Hepatocyte (in vitro differentiated cells): ENCODE results near the gene STAP2.

Experiments
- EZH2 ChIP-seq: fragments of 200-600 bp; sonication (generic); IDR thresholded peaks from 2 replicates; pipeline ENCODE4 v1.6.1; 2016; ENCODE audit warnings: antibody characterized with exemption, mild to moderate bottlenecking, borderline replicate concordance
- EZH2phosphoT487 ChIP-seq: fragments of 200-600 bp; sonication (generic); IDR thresholded peaks from one replicate; pipeline ENCODE4 v1.6.1; 2018; ENCODE audit warnings: antibody characterized with exemption, mild to moderate bottlenecking, low read depth, moderate library complexity; ENCODE audit not compliant: unreplicated experiment, severe bottlenecking
- TF ChIP-seq, protein P1 (sequence below): fragments of 200-600 bp; sonication (generic); IDR thresholded peaks from 2 replicates; pipeline ENCODE4 v1.5.1; 2016; ENCODE audit warnings: antibody characterized with exemption, mild to moderate bottlenecking; ENCODE audit not compliant: poor library complexity

DNA sequence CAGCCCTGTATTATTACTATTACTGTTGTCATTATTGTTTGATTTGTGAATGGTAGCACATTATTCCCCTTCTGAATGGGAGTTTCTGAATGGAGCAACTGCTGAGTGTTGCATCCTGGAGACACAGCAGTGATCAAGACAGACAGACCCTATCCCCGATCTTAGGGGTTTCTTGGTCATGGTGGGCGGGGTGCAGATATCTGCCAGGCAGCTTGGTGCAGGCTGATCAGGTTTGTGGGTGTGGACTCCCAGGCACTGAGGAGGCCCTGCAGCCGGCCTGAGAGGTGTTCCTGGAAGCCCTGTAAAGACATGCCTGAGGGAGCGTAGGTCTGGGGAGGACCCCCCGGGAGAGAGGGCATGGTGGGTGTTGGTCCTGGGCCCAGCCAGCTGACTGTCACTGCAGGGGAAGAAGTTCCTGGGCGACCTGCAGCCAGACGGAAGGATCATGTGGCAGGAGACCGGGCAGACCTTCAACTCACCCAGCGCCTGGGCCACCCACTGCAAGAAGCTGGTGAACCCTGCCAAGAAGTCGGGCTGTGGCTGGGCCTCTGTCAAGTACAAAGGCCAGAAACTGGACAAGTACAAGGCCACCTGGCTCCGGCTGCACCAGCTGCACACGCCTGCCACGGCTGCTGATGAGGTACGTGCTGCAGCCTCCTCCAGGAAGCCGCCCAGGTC, 6.9 kb upstream of the STAP2 start:
- TF ChIP-seq, protein P1, sequence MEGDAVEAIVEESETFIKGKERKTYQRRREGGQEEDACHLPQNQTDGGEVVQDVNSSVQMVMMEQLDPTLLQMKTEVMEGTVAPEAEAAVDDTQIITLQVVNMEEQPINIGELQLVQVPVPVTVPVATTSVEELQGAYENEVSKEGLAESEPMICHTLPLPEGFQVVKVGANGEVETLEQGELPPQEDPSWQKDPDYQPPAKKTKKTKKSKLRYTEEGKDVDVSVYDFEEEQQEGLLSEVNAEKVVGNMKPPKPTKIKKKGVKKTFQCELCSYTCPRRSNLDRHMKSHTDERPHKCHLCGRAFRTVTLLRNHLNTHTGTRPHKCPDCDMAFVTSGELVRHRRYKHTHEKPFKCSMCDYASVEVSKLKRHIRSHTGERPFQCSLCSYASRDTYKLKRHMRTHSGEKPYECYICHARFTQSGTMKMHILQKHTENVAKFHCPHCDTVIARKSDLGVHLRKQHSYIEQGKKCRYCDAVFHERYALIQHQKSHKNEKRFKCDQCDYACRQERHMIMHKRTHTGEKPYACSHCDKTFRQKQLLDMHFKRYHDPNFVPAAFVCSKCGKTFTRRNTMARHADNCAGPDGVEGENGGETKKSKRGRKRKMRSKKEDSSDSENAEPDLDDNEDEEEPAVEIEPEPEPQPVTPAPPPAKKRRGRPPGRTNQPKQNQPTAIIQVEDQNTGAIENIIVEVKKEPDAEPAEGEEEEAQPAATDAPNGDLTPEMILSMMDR: no peak
- TF ChIP-seq EZH2phosphoT487 (no peak), EZH2 (no peak)
